HEK293T (cell line): Measurements from ENCODE around the gene FSD2.
A peak's percentile ranks its signal among the peaks of the same experiment; 100 is the strongest.

Source experiments
- CTCF ChIA-PET: fragments of 350-600 bp; formaldehyde crosslinking; extraction: SDS; loops from one replicate; lab custom pipeline; 2021; ENCODE audit warnings: antibody characterized with exemption, inconsistent platforms; lab: Yijun Ruan, JAX
- POLR2A ChIA-PET: fragments of 350-600 bp; formaldehyde crosslinking; extraction: SDS; loops from one replicate; lab custom pipeline; 2020; ENCODE audit warnings: antibody characterized with exemption, inconsistent platforms; lab: Yijun Ruan, JAX
- DNase-seq: peaks from one replicate; pipeline ENCODE4 v3.0.0; 2012; ENCODE audit warnings: mixed read lengths; ENCODE audit errors: extremely low spot score
- BHLHE40 ChIP-seq: fragments of 450-650 bp; IDR thresholded peaks from 2 replicates; pipeline ENCODE4 v1.6.1; 2016; ENCODE audit warnings: mild to moderate bottlenecking, moderate library complexity, borderline replicate concordance
- CTBP1 ChIP-seq: fragments of 450-650 bp; IDR thresholded peaks from 2 replicates; pipeline ENCODE4 v1.6.1; 2016; ENCODE audit warnings: borderline replicate concordance
- ELF4 ChIP-seq: fragments of 450-650 bp; IDR thresholded peaks from 2 replicates; pipeline ENCODE4 v1.6.1; 2017; ENCODE audit warnings: antibody characterized with exemption
- FOXA1 ChIP-seq: fragments of 450-650 bp; IDR thresholded peaks from 2 replicates; pipeline ENCODE4 v1.6.1; 2016; ENCODE audit warnings: mild to moderate bottlenecking
- FOXK2 ChIP-seq: fragments of 450-650 bp; IDR thresholded peaks from 2 replicates; pipeline ENCODE4 v1.6.1; 2016; ENCODE audit warnings: mild to moderate bottlenecking
- HDGF ChIP-seq: fragments of 450-650 bp; IDR thresholded peaks from 2 replicates; pipeline ENCODE4 v1.6.1; 2017; ENCODE audit warnings: antibody characterized with exemption, borderline replicate concordance
- L3MBTL2 ChIP-seq: fragments of 450-650 bp; conservative IDR thresholded peaks from 2 replicates; pipeline ENCODE4 v1.6.1; 2016; ENCODE audit warnings: mild to moderate bottlenecking
- LEF1 ChIP-seq: fragments of 450-650 bp; IDR thresholded peaks from 2 replicates; pipeline ENCODE4 v1.6.1; 2017; ENCODE audit warnings: mild to moderate bottlenecking, borderline replicate concordance
- NFRKB ChIP-seq: fragments of 450-650 bp; IDR thresholded peaks from 2 replicates; pipeline ENCODE4 v1.6.1; 2016; ENCODE audit warnings: mild to moderate bottlenecking, moderate library complexity
- PKNOX1 ChIP-seq: fragments of 450-650 bp; IDR thresholded peaks from 2 replicates; pipeline ENCODE4 v1.6.1; 2016
- SP1 ChIP-seq: fragments of 450-650 bp; IDR thresholded peaks from 2 replicates; pipeline ENCODE4 v1.6.1; 2017
- SUZ12 ChIP-seq: fragments of 450-650 bp; IDR thresholded peaks from 2 replicates; pipeline ENCODE4 v1.6.1; 2016; ENCODE audit warnings: mild to moderate bottlenecking
- TARDBP ChIP-seq: fragments of 450-650 bp; IDR thresholded peaks from 2 replicates; pipeline ENCODE4 v1.6.1; 2016

FSD2 gene

GRCh38 chr15:82764117-82764490, 41.8 kb downstream of the FSD2 start:
- ChIA-PET POLR2A (interaction anchor here (6.6 kb wide), 1 partner anchor 13 kb away, joined by 58 read pairs; no protein-coding TSS in a partner anchor), CTCF (interaction anchor here (0.6 kb wide), 1 partner anchor 49 kb away, joined by 7 read pairs; no protein-coding TSS in a partner anchor)
- DNase-seq: no peak
- TF ChIP-seq ELF4 (no peak), TARDBP (no peak), BHLHE40 (no peak), NFRKB (no peak), FOXA1 (no peak), PKNOX1 (no peak), L3MBTL2 (no peak), HDGF (no peak), SP1 (no peak), LEF1 (no peak), CTBP1 (no peak)

GRCh38 chr15:82763361-82764116, 42.3 kb downstream of the FSD2 start:
- CTCF ChIA-PET: interaction anchor here (0.6 kb wide), 1 partner anchor 50 kb away, joined by 7 read pairs; no protein-coding TSS in a partner anchor
- TF ChIP-seq L3MBTL2 (no peak), FOXK2 (no peak), HDGF (no peak), SP1 (no peak), BHLHE40 (no peak), FOXA1 (no peak), PKNOX1 (no peak)
- POLR2A ChIA-PET: interaction anchor here (6.6 kb wide), 1 partner anchor 13 kb away, joined by 58 read pairs; no protein-coding TSS in a partner anchor
- DNase-seq: no peak

- TF ChIP-seq TARDBP: no peak
- TF ChIP-seq HDGF: no peak
- no peak for TF ChIP-seq FOXK2
- no peak for DNase-seq
- POLR2A ChIA-PET: interaction anchor here (1.0 to 3.2 kb wide), 27 partner anchors 8 to 215 kb away, joined by 3 to 58 read pairs (median 11); partner anchors contain the start of genes AP3B2, FSD2, RPS17 and WHAMM
- CTCF ChIA-PET: interaction anchor here (1.1 kb wide), 1 partner anchor 211 kb away, joined by 3 read pairs; the partner anchor contains the start of gene RPS17
These were observed 54.6 kb downstream of the FSD2 start for GRCh38 chr15:82751308-82751707.

- peak; percentile 20 for DNase-seq
- POLR2A ChIA-PET: interaction anchor here (0.9 to 3.2 kb wide), 50 partner anchors 8 to 317 kb away, joined by 3 to 58 read pairs (median 6); partner anchors contain the start of genes AP3B2, BTBD1, C15orf40 and CPEB1
- CTCF ChIA-PET: interaction anchor here (0.6 to 1.4 kb wide), 3 partner anchors 51 to 528 kb away, joined by 3 read pairs; partner anchors contain the start of gene RPS17
- no peak for TF ChIP-seq PKNOX1
- no peak for TF ChIP-seq CTBP1
- TF ChIP-seq L3MBTL2: no peak
- no peak for TF ChIP-seq LEF1
These were observed 55.1 kb downstream of the FSD2 start for GRCh38 chr15:82750831-82751180.

- ChIA-PET CTCF (interaction anchor here (0.6 to 1.4 kb wide), 4 partner anchors 52 to 527 kb away, joined by 3 read pairs; partner anchors contain the start of gene RPS17), POLR2A (interaction anchor here (0.6 to 3.2 kb wide), 58 partner anchors 9 to 317 kb away, joined by 3 to 58 read pairs (median 5); partner anchors contain the start of genes AP3B2, BTBD1, C15orf40 and CPEB1)
- no peak for TF ChIP-seq SUZ12
- TF ChIP-seq ELF4: peak; percentile 83
- peak; percentile 34; the same call in 1 of the 2 replicates for TF ChIP-seq HDGF
- peak; percentile 84 for TF ChIP-seq PKNOX1
- no peak for TF ChIP-seq FOXK2
- TF ChIP-seq L3MBTL2: peak; percentile 86
- peak; percentile 44; the same call in 1 of the 2 replicates for TF ChIP-seq TARDBP
- DNase-seq: peak; percentile 97
These were observed 55.7 kb downstream of the FSD2 start for GRCh38 chr15:82749951-82750830.

- CTCF ChIA-PET: interaction anchor here (1.0 kb wide), 1 partner anchor 10 kb away, joined by 3 read pairs; no protein-coding TSS in a partner anchor
- POLR2A ChIA-PET: interaction anchor here (1.3 to 2.3 kb wide), 2 partner anchors 10 to 56 kb away, joined by 3 to 17 read pairs; no protein-coding TSS in a partner anchor
- no peak for DNase-seq
- TF ChIP-seq BHLHE40 (no peak), NFRKB (no peak), TARDBP (no peak)
These were observed 57.6 kb downstream of the FSD2 start for GRCh38 chr15:82748315-82748714.
